ENCODE results near the gene LARP1. TPM values are rescaled to one million over a fixed set of nuclear protein-coding genes. Genes with fewer than 3 reads are reported as not detected.
"Not testable (repeated sequence)": the region's sequence is repeated elsewhere in the genome, so short reads cannot be mapped to it uniquely, and the experiment has no call there.

LARP1 gene
- total RNA-seq, 2 experiments from 2014 or later, result 225 to 339 TPM

DNA sequence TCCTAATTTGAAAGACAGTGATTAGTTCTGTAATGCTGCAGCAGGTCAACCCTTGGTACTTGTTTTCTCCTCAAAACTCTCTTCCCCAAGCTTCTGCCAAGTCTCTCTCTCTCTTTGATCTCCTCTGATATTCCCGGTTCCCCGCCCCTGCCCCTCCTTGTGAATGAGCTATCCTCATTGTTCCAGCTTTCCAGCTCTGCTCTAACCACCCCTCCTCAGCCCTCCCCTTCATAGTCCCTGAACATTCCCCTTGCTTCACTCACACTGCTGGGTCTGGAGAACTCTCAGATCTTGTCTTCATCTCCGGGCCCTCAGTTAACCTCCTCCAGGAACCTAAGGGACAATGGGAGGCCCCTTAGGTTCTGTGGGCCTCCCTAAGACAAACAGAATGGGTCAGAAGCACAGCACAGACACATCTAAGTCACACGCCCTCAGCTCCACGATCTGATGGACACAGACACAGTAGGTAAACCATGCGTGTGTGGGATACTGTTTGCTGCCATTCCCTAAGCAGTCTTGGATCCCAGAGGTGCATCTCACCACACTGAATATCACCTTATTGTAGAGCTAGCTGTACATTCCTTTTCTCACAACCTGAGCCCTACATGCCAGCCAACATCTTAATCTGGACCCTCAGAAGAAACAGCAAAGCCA is 17.4 kb upstream of the LARP1 start:
- DNase-seq, result no peak
- Mint-ChIP-seq H3K27me3 (no peaks in the 10 kb centered on the region), H3K36me3 (ENCODE audit: low read depth) (no peaks in the 10 kb centered on the region), H3K9me3 (ENCODE audit: low read depth) (no peaks in the 10 kb centered on the region), H3K4me3 (no peak overlapping the region), H3K4me1 (no peaks in the 10 kb centered on the region), H3K27ac (no peak overlapping the region)
- ChIA-PET POLR2A (no interaction called here), CTCF (interaction anchor here (0.5 kb wide), 1 partner anchor 48 kb away, joined by 3 read pairs; no protein-coding TSS in a partner anchor)
- intact Hi-C loops (cut with DNase I, micrococcal nuclease), result no loop called here
- no peak for ATAC-seq

GRCh38 chr5:154740483-154740882 is 14.7 kb upstream of the LARP1 start:
- H3K4me3 Mint-ChIP-seq, result no peak overlapping the region
- ATAC-seq (no peak), DNase-seq (no peak)
- H3K36me3 Mint-ChIP-seq (ENCODE audit: low read depth), result no peaks in the 10 kb centered on the region
- intact Hi-C loops (cut with DNase I, micrococcal nuclease), result no loop called here
- no peak overlapping the region for H3K27ac Mint-ChIP-seq
- no peaks in the 10 kb centered on the region for H3K27me3 Mint-ChIP-seq
- no peaks in the 10 kb centered on the region for H3K9me3 Mint-ChIP-seq (ENCODE audit: low read depth)
- H3K4me1 Mint-ChIP-seq, result no peaks in the 10 kb centered on the region
- POLR2A ChIA-PET, result interaction anchor here (1.5 kb wide), 1 partner anchor 13 kb away, joined by 3 read pairs; no protein-coding TSS in a partner anchor
- CTCF ChIA-PET, result no interaction called here

DNA sequence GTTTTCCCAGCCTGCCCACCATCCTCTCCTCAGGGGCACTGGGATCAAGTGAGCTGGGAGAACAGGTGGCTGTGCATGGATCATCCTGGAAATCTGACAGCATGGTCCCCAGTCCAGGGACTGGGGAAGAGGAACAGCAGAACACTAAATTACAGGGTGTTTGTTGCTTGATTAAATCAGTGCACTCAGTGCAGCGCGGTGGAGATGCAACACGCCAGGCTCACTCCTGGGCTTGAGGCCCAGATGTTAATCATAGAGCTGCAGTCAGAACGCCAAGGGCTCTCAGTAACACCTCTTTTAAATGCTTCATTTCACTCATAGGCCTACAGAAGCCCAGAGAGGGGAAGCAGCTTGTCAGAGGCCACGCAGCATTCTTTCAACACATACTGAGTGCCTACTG is 14.2 kb upstream of the LARP1 start:
- Mint-ChIP-seq H3K36me3 (ENCODE audit: low read depth) (no peaks in the 10 kb centered on the region), H3K27me3 (no peaks in the 10 kb centered on the region), H3K4me3 (no peak overlapping the region), H3K9me3 (ENCODE audit: low read depth) (no peaks in the 10 kb centered on the region), H3K27ac (no peak overlapping the region), H3K4me1 (no peaks in the 10 kb centered on the region)
- ATAC-seq (no peak), DNase-seq (no peak)
- ChIA-PET POLR2A (interaction anchor here (1.5 kb wide), 1 partner anchor 12 kb away, joined by 3 read pairs; no protein-coding TSS in a partner anchor), CTCF (interaction anchor here (0.6 kb wide), 1 partner anchor 52 kb away, joined by 3 read pairs; no protein-coding TSS in a partner anchor)
- intact Hi-C loops (cut with DNase I, micrococcal nuclease), result no loop called here

- H3K9me3 Mint-ChIP-seq (ENCODE audit: low read depth), result no peaks in the 10 kb centered on the region
- intact Hi-C loops (cut with DNase I, micrococcal nuclease), result no loop called here
- no peak overlapping the region for H3K4me3 Mint-ChIP-seq
- CTCF ChIA-PET, result interaction anchor here (0.6 kb wide), 1 partner anchor 53 kb away, joined by 3 read pairs; no protein-coding TSS in a partner anchor
- POLR2A ChIA-PET, result interaction anchor here (0.6 to 1.5 kb wide), 2 partner anchors 12 to 79 kb away, joined by 3 read pairs; no protein-coding TSS in a partner anchor
- no peak overlapping the region for H3K27ac Mint-ChIP-seq
- no peaks in the 10 kb centered on the region for H3K4me1 Mint-ChIP-seq
- DNase-seq (no peak), ATAC-seq (no peak)
- H3K36me3 Mint-ChIP-seq (ENCODE audit: low read depth), result no peaks in the 10 kb centered on the region
- H3K27me3 Mint-ChIP-seq, result no peaks in the 10 kb centered on the region
Observed at GRCh38 chr5:154741415-154741814, 13.8 kb upstream of the LARP1 start.

DNA sequence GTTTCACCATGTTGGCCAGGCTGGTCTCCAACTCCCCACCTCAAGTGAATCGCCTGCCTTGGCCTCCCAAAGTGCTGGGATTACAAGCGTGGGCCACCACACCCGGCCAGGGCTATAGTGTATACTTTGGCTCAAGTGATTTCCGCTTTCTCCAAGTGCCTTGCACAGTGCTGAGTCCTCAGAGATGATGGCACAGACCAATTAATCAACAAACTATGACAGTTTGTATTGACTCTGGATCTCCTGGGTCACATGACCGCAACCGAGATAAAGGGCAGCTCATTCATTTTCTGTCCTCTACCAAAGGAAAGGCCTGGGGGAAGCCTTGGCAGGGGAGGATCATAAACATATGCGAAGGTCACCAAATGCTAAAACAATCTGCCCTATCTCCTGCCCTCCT is 11.4 kb upstream of the LARP1 start:
- ATAC-seq (no peak), DNase-seq (no peak)
- H3K4me3 Mint-ChIP-seq, result no peak overlapping the region
- H3K36me3 Mint-ChIP-seq (ENCODE audit: low read depth), result no peaks in the 10 kb centered on the region
- no peaks in the 10 kb centered on the region for H3K9me3 Mint-ChIP-seq (ENCODE audit: low read depth)
- H3K27ac Mint-ChIP-seq, result no peak overlapping the region
- H3K4me1 Mint-ChIP-seq, result no peaks in the 10 kb centered on the region
- intact Hi-C loops (cut with DNase I, micrococcal nuclease), result no loop called here
- POLR2A ChIA-PET, result no interaction called here
- CTCF ChIA-PET, result no interaction called here
- H3K27me3 Mint-ChIP-seq, result no peaks in the 10 kb centered on the region

DNA sequence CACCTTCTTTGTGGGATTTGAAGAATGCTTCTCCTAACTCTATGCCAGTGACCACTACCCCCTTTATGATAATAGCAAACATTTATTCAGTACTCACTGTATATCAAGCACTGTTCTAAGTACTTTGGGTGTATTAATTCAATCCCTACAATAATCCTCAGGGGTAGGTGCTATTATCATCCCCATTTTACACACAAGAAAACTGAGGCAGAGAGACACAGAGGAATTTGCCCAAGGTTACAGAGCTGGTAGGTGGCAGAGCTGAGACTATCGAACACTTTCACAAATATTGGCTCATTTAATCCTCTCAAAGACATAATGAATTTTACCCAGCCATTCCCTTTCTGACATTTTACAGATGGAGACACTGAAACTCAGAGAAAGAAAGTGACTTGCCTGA is 9.8 kb upstream of the LARP1 start:
- intact Hi-C loops (cut with DNase I, micrococcal nuclease), result no loop called here
- Mint-ChIP-seq H3K27me3 (no peaks in the 10 kb centered on the region), H3K4me1 (no peaks in the 10 kb centered on the region), H3K9me3 (ENCODE audit: low read depth) (no peaks in the 10 kb centered on the region), H3K4me3 (no peak overlapping the region), H3K27ac (no peak overlapping the region), H3K36me3 (ENCODE audit: low read depth) (no peaks in the 10 kb centered on the region)
- no peak for DNase-seq
- ChIA-PET CTCF (no interaction called here), POLR2A (no interaction called here)
- no peak for ATAC-seq

GRCh38 chr5:154749491-154749890 is 5.7 kb upstream of the LARP1 start:
- no peak for ATAC-seq
- H3K36me3 Mint-ChIP-seq (ENCODE audit: low read depth), result no peaks in the 10 kb centered on the region
- no peaks in the 10 kb centered on the region for H3K9me3 Mint-ChIP-seq (ENCODE audit: low read depth)
- POLR2A ChIA-PET, result no interaction called here
- H3K4me3 Mint-ChIP-seq, result no peak overlapping the region
- peaks cover 13% of the 10 kb centered on the region for H3K4me1 Mint-ChIP-seq
- DNase-seq, result no peak
- CTCF ChIA-PET, result interaction anchor here (0.7 kb wide), 1 partner anchor 698 kb away, joined by 4 read pairs; no protein-coding TSS in a partner anchor
- intact Hi-C loops (cut with DNase I, micrococcal nuclease), result no loop called here
- H3K27ac Mint-ChIP-seq, result no peak overlapping the region
- no peaks in the 10 kb centered on the region for H3K27me3 Mint-ChIP-seq

DNA sequence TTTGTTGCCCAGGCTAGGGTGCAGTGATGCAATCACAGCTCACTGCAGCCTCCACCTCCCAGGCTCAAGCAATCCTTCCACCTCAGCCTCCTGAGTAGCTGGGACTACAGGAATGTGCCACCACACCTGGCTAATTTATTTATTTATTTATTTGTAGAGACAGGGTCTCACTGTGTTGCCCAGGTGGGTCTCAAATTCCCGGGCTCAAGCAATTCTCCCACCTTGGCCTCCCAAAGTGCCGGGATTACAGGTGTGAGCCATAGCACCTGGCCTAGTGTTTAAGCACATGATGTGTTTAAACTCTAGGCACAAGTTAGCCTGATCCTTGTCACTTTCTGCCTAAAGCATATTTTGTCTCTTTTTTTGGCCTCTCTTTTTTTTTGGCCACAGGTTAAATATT is 4.5 kb upstream of the LARP1 start:
- H3K27ac Mint-ChIP-seq; DNase-seq; POLR2A ChIA-PET; H3K27me3 Mint-ChIP-seq; ATAC-seq; H3K9me3 Mint-ChIP-seq (ENCODE audit: low read depth); H3K4me3 Mint-ChIP-seq; H3K36me3 Mint-ChIP-seq (ENCODE audit: low read depth): not testable (repeated sequence)
- CTCF ChIA-PET, result interaction anchor here (0.7 kb wide), 1 partner anchor 17 kb away, joined by 4 read pairs; no protein-coding TSS in a partner anchor
- intact Hi-C loops (cut with DNase I, micrococcal nuclease), result loop anchor here in 1 of 2 experiments (5.0 kb wide), 1 partner anchor 98 kb away; no protein-coding TSS in a partner anchor
- H3K4me1 Mint-ChIP-seq, result peaks cover 13% of the 10 kb centered on the region

GRCh38 chr5:154751854-154752253 is 3.3 kb upstream of the LARP1 start:
- intact Hi-C loops (cut with DNase I, micrococcal nuclease), result loop anchor here in 1 of 2 experiments (5.0 kb wide), 1 partner anchor 100 kb away; no protein-coding TSS in a partner anchor
- POLR2A ChIA-PET, result no interaction called here
- Mint-ChIP-seq H3K36me3 (ENCODE audit: low read depth) (peaks cover 4% of the 10 kb centered on the region), H3K27ac (no peak overlapping the region), H3K9me3 (ENCODE audit: low read depth) (no peaks in the 10 kb centered on the region), H3K4me3 (no peak overlapping the region), H3K27me3 (no peaks in the 10 kb centered on the region), H3K4me1 (peaks cover 13% of the 10 kb centered on the region)
- CTCF ChIA-PET, result interaction anchor here (0.6 kb wide), 1 partner anchor 36 kb away, joined by 3 read pairs; no protein-coding TSS in a partner anchor
- no peak for DNase-seq
- ATAC-seq, result no peak

- ATAC-seq, result no peak
- ChIA-PET CTCF (interaction anchor here (0.9 kb wide), 1 partner anchor 103 kb away, joined by 7 read pairs; no protein-coding TSS in a partner anchor), POLR2A (interaction anchor here (1.3 kb wide), 1 partner anchor 31 kb away, joined by 4 read pairs; no protein-coding TSS in a partner anchor)
- Mint-ChIP-seq H3K36me3 (ENCODE audit: low read depth) (peaks cover 7% of the 10 kb centered on the region), H3K9me3 (ENCODE audit: low read depth) (no peaks in the 10 kb centered on the region), H3K27ac (peak overlapping the region; percentile 99), H3K27me3 (no peaks in the 10 kb centered on the region), H3K4me3 (peak overlapping the region; percentile 88), H3K4me1 (peaks cover 24% of the 10 kb centered on the region)
- intact Hi-C loops (cut with DNase I, micrococcal nuclease), result loop anchor here (1.0 to 5.0 kb wide), 5 partner anchors 71 to 715 kb away; partner anchors contain the start of genes FAM114A2 (in 1 of the 2) and MFAP3 (in 1 of the 2)
- DNase-seq, result no peak
Observed at GRCh38 chr5:154753792-154754191, 1.4 kb upstream of the LARP1 start.

- DNase-seq, result peak; percentile 100
- Mint-ChIP-seq H3K4me1 (peaks cover 33% of the 10 kb centered on the region), H3K9me3 (ENCODE audit: low read depth) (no peaks in the 10 kb centered on the region), H3K4me3 (peak overlapping the region; percentile 88), H3K27me3 (no peaks in the 10 kb centered on the region), H3K27ac (peak overlapping the region; percentile 99), H3K36me3 (ENCODE audit: low read depth) (peaks cover 7% of the 10 kb centered on the region)
- intact Hi-C loops (cut with DNase I, micrococcal nuclease), result loop anchor here (1.0 to 5.0 kb wide), 14 partner anchors 57 to 716 kb away; partner anchors contain the start of genes CNOT8 (in 2 of the 2), SAP30L (in 2 of the 2), FAM114A2 (in 1 of the 2) and GALNT10 (in 1 of the 2)
- ChIA-PET POLR2A (interaction anchor here (1.3 kb wide), 1 partner anchor 30 kb away, joined by 4 read pairs; no protein-coding TSS in a partner anchor), CTCF (no interaction called here)
- peak; percentile 89 for ATAC-seq
Observed at GRCh38 chr5:154754460-154755360, 467 bp upstream of the LARP1 start.
